GM12878 (cell line): Measurements from ENCODE around the gene PIK3R5. TPM values are rescaled to one million over a fixed set of nuclear protein-coding genes. Genes with fewer than 3 reads are reported as not detected.

ENCODE experiments used
- ATAC-seq: fragments of 200-7000 bp; cut with Tn5 transposase; 3 replicates; pipeline ENCODE4 v1.9.1; 2020; ENCODE audit warnings: mild to moderate bottlenecking, moderate library complexity
- BruUV-seq: library from RNA; stranded (reverse); fragments of 400-500 nt; replicated peaks from 2 replicates; lab custom pipeline; 2021; lab: Mats Ljungman, UMichigan
- CTCF ChIA-PET: fragments of 300-600 bp; sonication (Branson Sonifier 250); formaldehyde crosslinking; extraction: SDS; loops from one replicate; lab custom pipeline; 2021; ENCODE audit warnings: inconsistent platforms; lab: Yijun Ruan, JAX
- POLR2A ChIA-PET: fragments of 350-600 bp; formaldehyde crosslinking; extraction: SDS; loops from one replicate; lab custom pipeline; 2021; ENCODE audit warnings: inconsistent platforms; lab: Charles Lee
- RAD21 ChIA-PET: fragments of 300-600 bp; sonication (Branson Sonifier 250); formaldehyde crosslinking; loops from one replicate; lab custom pipeline; 2023; ENCODE audit warnings: antibody characterized with exemption; ENCODE audit not compliant: unreplicated experiment; lab: Charles Lee
- SMC1A ChIA-PET: fragments of 300-600 bp; sonication (Branson Sonifier 250); formaldehyde crosslinking; loops from one replicate; lab custom pipeline; 2023; ENCODE audit not compliant: unreplicated experiment, uncharacterized antibody; lab: Charles Lee
- DNase-seq: peaks from one replicate; pipeline ENCODE4 v3.0.0-alpha.2; 2011; ENCODE audit warnings: low read depth, low spot score
- FAIRE-seq: peaks from 3 replicates; lab custom pipeline; 2011; peaks lifted over from hg19 to GRCh38; lab: Jason Lieb, UNC
- H2AFZ ChIP-seq: 2 replicates; pipeline ENCODE4 v1.6.0; 2011; ENCODE audit warnings: low read depth, low read length, control low read depth; ENCODE audit not compliant: control insufficient read depth
- H3K27ac ChIP-seq: 2 replicates; pipeline ENCODE4 v1.5.1; 2011; ENCODE audit warnings: control low read depth; ENCODE audit not compliant: control insufficient read depth, insufficient read depth
- H3K27me3 ChIP-seq, 2 experiments: replicated peaks in 1 of 2; 2 replicates each; pipeline versions ENCODE4 v1.6.0 to v1.6.1; 2011; ENCODE audit warnings: low read length in 1 of 2; ENCODE audit not compliant: control insufficient read depth in 2 of 2, insufficient read depth in 2 of 2
- H3K36me3 ChIP-seq, 2 experiments: 2 replicates each; pipeline ENCODE4 v1.5.1; 2011; ENCODE audit warnings: low read length in 1 of 2; ENCODE audit not compliant: control insufficient read depth in 2 of 2, insufficient read depth in 2 of 2
- H3K4me1 ChIP-seq: 2 replicates; pipeline ENCODE4 v1.6.1; 2011; ENCODE audit warnings: mild to moderate bottlenecking, low read length, moderate library complexity, mixed read lengths; ENCODE audit not compliant: control insufficient read depth, insufficient read depth
- H3K4me2 ChIP-seq: 2 replicates; pipeline ENCODE4 v1.6.0; 2011; ENCODE audit warnings: control low read depth; ENCODE audit not compliant: control insufficient read depth, insufficient read depth
- H3K4me3 ChIP-seq: fragments of 200-600 bp; sonication (generic); 2 replicates; pipeline ENCODE4 v1.5.1; 2016
- H3K79me2 ChIP-seq: 2 replicates; pipeline ENCODE4 v1.6.0; 2011; ENCODE audit warnings: low read length; ENCODE audit not compliant: control insufficient read depth, insufficient read depth
- H3K9ac ChIP-seq: 2 replicates; pipeline ENCODE4 v1.8.0; 2011; ENCODE audit warnings: low read length, control low read depth, mixed read lengths; ENCODE audit not compliant: control insufficient read depth, insufficient read depth
- H3K9me3 ChIP-seq: replicated peaks from 3 replicates; pipeline ENCODE4 v1.5.1; 2011; ENCODE audit warnings: mild to moderate bottlenecking, low read length; ENCODE audit not compliant: control insufficient read depth, insufficient read depth
- H4K20me1 ChIP-seq: 2 replicates; pipeline ENCODE4 v1.6.0; 2011; ENCODE audit not compliant: control insufficient read depth, insufficient read depth
- CHD1 ChIP-seq: IDR thresholded peaks from 2 replicates; pipeline ENCODE4 v1.6.1; 2012; ENCODE audit warnings: low read depth, low read length, improper control_type of control experiment
- HCFC1 ChIP-seq: fragments of 150-350 bp; IDR thresholded peaks from 2 replicates; pipeline ENCODE4 v1.6.1; 2014; ENCODE audit warnings: low read length
- IKZF1 ChIP-seq: fragments of 450-650 bp; conservative IDR thresholded peaks from 2 replicates; pipeline ENCODE4 v1.6.1; 2017; ENCODE audit warnings: antibody characterized with exemption, mild to moderate bottlenecking
- KDM1A ChIP-seq: fragments of 200-600 bp; sonication (generic); IDR thresholded peaks from 2 replicates; pipeline ENCODE4 v1.6.1; 2016; ENCODE audit warnings: borderline replicate concordance
- PML ChIP-seq: IDR thresholded peaks from 2 replicates; pipeline ENCODE4 v1.6.1; 2012; ENCODE audit warnings: low read length, inconsistent platforms
- POLR2AphosphoS5 ChIP-seq: IDR thresholded peaks from 2 replicates; pipeline ENCODE4 v1.6.1; 2011; ENCODE audit warnings: mild to moderate bottlenecking, low read length, inconsistent platforms
- SUPT20H ChIP-seq: IDR thresholded peaks from 2 replicates; pipeline ENCODE4 v1.6.1; 2011; ENCODE audit warnings: low read depth, mild to moderate bottlenecking, low read length, moderate library complexity, borderline replicate concordance; ENCODE audit not compliant: control insufficient read depth
- WGBS: methylation state at CpG from one replicate; pipeline ENCODE4 v1.1.6; 2016; ENCODE audit warnings: low lambda C conversion rate; ENCODE audit not compliant: insufficient replicate concordance, insufficient coverage; ENCODE audit errors: missing lambda C conversion rate; 5-methylcytosine and 5-hydroxymethylcytosine counted together
- in situ Hi-C: fragments of 300-500 bp; cut with MboI; formaldehyde crosslinking; loops from 9 replicates; pipeline ENCODE4 v1.14.3; 2018; ENCODE audit warnings: mixed read lengths
- intact Hi-C: fragments of 100-400 bp; cut with micrococcal nuclease; formaldehyde crosslinking; loops from one replicate; pipeline ENCODE4 v1.14.2; 2022; ENCODE audit not compliant: unreplicated experiment
- polyA plus RNA-seq, 11 experiments: library from polyadenylated mRNA; depleted of rRNA in 4 of 11; unstranded in 6 of 11; stranded (reverse) in 5 of 11; fragments of >200 nt; fragmentation: Nextera tagmentation in 4 of 11; fragmentation: Illumina TruSeq in 1 of 11; extraction: Ambion mirVana in 4 of 11; extraction: Trizol in 1 of 11; gene quantifications; 1 replicate in 1 of 11; 2 replicates in 10 of 11; pipeline versions ENCODE4 v1.2.1 to v1.2.3, GENCODE V29; 2011 to 2016; ENCODE audit warnings: inconsistent platforms in 2 of 11, missing spikeins in 2 of 11, low read depth in 1 of 11
- total RNA-seq, 4 experiments: library from RNA; depleted of rRNA in 3 of 4; stranded (reverse); fragments of >200 nt in 3 of 4; fragmentation: Illumina TruSeq in 1 of 4; extraction: Trizol in 1 of 4; gene quantifications; 2 replicates each; pipeline versions ENCODE4 v1.2.1 to v1.2.3, GENCODE V29; 2013 to 2021
- TF ChIP-seq, protein P1 (sequence below): IDR thresholded peaks from 2 replicates; pipeline ENCODE4 v1.6.1; 2012; ENCODE audit warnings: low read length, inconsistent platforms

PIK3R5 gene
- total and polyA plus RNA-seq, 10 of the 15 experiments (the other 5 are each of a cell fraction or from before 2014, with no cell fraction given): 9.5 to 50.8 (median 35.5) TPM

DNA sequence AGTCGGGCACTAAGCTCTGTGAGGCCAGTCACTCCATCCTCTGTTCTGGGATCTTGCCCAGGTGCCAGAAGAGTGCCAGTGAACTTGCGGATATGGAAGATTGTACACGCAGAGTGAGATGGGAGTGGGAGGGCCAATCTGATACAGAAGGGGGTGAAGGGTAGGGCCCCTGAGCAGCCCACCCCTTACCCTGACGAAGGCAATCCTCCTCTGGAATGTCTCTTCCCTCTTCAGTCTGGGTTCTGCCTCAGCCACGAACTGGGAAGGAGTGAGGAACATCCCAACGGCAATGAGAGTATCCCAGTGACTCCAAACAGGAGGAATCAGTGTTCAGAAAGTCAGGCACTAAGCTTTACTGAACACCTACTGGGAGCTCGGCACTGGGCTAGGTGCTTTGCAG lies 86.1 kb downstream of the PIK3R5 start:
- FAIRE-seq (no peak), ATAC-seq (no peak), DNase-seq (no peak)
- Histone ChIP-seq H3K9ac (no peak overlapping the region), H4K20me1 (no peaks in the 10 kb centered on the region), H3K4me3 (no peak overlapping the region), H3K79me2 (no peaks in the 10 kb centered on the region), H3K4me2 (no peak overlapping the region), H3K27ac (no peak overlapping the region), H3K36me3 (peaks cover 25 to 29% of the 10 kb centered on the region in 2 experiments; a peak in 3 of 4 replicates), H3K9me3 (no peaks in the 10 kb centered on the region), H2AFZ (no peak overlapping the region), H3K27me3 (no peaks in the 10 kb centered on the region), H3K4me1 (no peaks in the 10 kb centered on the region)
- ChIA-PET RAD21 (no interaction called here), SMC1A (interaction anchor here (1.6 kb wide), 1 partner anchor 10 kb away, joined by 11 read pairs; no protein-coding TSS in a partner anchor), CTCF (interaction anchor here (1.3 kb wide), 1 partner anchor 15 kb away, joined by 5 read pairs; no protein-coding TSS in a partner anchor), POLR2A (interaction anchor here (0.8 kb wide), 1 partner anchor 11 kb away, joined by 3 read pairs; no protein-coding TSS in a partner anchor)
- intact Hi-C loops: no loop called here
- in situ Hi-C loops: no loop called here
- no TSS peak for BruUV-seq
- TF ChIP-seq KDM1A (no peak), CHD1 (no peak), PML (no peak)
- 85% methylated on average over 7 of the region's 7 CpGs for WGBS

DNA sequence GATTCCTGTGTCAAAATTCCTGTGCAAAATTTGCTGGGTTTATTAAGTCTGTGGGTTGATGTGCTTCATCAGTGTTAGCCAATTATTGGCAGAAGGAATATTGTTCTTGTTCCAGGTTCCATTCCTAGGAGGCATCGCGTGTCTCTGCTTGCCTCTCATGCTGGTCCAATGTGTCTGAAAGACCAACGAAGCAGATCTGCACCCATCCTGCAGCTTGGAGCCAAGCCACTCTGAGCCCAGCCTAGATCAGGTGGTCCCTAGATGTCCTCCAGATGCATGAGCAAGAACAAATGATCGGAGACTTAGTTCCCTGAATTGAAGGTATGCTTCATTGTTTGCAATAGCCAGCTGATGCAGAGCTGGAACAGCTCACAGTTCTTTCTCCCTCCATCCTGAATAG lies 87.5 kb downstream of the PIK3R5 start:
- TF ChIP-seq IKZF1: no peak
- TF ChIP-seq, protein P1, sequence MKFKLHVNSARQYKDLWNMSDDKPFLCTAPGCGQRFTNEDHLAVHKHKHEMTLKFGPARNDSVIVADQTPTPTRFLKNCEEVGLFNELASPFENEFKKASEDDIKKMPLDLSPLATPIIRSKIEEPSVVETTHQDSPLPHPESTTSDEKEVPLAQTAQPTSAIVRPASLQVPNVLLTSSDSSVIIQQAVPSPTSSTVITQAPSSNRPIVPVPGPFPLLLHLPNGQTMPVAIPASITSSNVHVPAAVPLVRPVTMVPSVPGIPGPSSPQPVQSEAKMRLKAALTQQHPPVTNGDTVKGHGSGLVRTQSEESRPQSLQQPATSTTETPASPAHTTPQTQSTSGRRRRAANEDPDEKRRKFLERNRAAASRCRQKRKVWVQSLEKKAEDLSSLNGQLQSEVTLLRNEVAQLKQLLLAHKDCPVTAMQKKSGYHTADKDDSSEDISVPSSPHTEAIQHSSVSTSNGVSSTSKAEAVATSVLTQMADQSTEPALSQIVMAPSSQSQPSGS: 0 out of 2 replicates have a peak, but pooled peaks have one; percentile 7
- TF ChIP-seq HCFC1: no peak
- peak; percentile 60; the same call in 1 of the 2 replicates for TF ChIP-seq POLR2AphosphoS5
- TF ChIP-seq SUPT20H: no peak
- DNase-seq (no peak), FAIRE-seq (no peak), ATAC-seq (no peak)
- ChIA-PET CTCF (interaction anchor here (0.9 kb wide), 1 partner anchor 120 kb away, joined by 3 read pairs; no protein-coding TSS in a partner anchor), POLR2A (no interaction called here), RAD21 (no interaction called here), SMC1A (interaction anchor here (0.7 to 1.6 kb wide), 4 partner anchors 9 to 69 kb away, joined by 3 to 11 read pairs (median 4); no protein-coding TSS in a partner anchor)
- Histone ChIP-seq H3K4me1 (peaks cover 3% of the 10 kb centered on the region; the same call in 1 of the 2 replicates), H3K4me3 (no peak overlapping the region), H3K36me3 (peaks cover 15 to 20% of the 10 kb centered on the region in 2 experiments; a peak in 3 of 4 replicates), H3K79me2 (no peaks in the 10 kb centered on the region), H3K9ac (no peak overlapping the region), H3K27ac (no peak overlapping the region), H3K27me3 (no peaks in the 10 kb centered on the region), H3K9me3 (no peaks in the 10 kb centered on the region), H2AFZ (no peak overlapping the region), H4K20me1 (no peaks in the 10 kb centered on the region), H3K4me2 (no peak overlapping the region)
- WGBS: 97% methylated on average over 4 of the region's 4 CpGs
- in situ Hi-C loops: no loop called here
- BruUV-seq: no TSS peak
- intact Hi-C loops: no loop called here
